NCI-H1436 (cell line): Measurements from ENCODE around the gene OGDH.
"Not testable (repeated sequence)": the region's sequence is repeated elsewhere in the genome, so short reads cannot be mapped to it uniquely, and the experiment has no call there.

Experiments used
- DNase-seq: peaks from one replicate; lab custom pipeline; 2025; lab: John Stamatoyannopoulos, UW

OGDH gene

DNA sequence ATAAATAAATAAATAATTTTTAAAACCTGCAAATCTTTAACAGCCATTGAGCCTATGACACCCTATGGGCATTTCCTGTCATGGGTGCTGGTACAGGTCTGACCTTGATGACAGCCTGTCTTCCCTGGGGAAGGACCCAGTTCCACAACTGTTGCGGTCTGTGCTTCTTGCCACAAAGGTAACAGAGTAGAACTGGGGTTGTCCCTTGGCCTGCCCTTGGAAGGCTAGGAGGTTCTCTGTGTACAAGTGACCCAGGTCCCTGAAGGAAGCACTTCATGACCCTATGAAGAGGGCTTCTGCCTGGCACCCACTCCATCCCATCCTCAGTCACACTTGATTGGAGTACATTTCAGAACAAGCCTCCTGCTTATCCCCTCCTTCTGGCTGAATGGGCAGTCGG is 66.9 kb downstream of the OGDH start:
- no peak for DNase-seq

DNA sequence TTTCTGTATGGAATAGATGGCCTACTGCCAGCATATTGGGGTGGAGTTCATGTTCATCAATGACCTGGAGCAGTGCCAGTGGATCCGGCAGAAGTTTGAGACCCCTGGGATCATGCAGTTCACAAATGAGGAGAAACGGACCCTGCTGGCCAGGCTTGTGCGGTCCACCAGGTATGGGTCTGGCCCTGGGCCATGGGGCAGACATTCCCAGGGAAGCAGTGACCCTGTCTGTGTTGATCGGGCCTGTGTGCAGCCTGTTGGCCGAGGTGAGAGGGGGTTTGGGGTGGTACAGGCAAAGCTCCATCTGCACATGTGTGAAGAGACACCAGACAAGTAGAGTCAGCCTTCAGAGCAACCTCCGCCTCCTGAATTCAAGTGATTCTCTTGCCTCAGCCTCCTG is 67.3 kb downstream of the OGDH start:
- no peak for DNase-seq

DNA sequence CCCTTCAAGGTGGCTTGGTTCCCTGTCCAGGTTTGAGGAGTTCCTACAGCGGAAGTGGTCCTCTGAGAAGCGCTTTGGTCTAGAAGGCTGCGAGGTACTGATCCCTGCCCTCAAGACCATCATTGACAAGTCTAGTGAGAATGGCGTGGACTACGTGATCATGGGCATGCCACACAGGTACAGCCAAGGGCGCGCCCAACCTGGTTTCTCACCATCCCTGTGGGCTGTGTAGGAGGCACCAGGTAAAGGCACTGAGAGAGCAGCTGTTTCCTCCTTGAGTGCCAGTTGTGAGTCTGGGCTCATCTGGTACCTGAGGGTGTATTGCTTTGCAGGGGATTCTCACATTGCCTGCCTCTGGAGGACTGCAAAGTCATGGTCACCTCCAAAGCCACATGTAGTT is 68.0 kb downstream of the OGDH start:
- no peak for DNase-seq

DNA sequence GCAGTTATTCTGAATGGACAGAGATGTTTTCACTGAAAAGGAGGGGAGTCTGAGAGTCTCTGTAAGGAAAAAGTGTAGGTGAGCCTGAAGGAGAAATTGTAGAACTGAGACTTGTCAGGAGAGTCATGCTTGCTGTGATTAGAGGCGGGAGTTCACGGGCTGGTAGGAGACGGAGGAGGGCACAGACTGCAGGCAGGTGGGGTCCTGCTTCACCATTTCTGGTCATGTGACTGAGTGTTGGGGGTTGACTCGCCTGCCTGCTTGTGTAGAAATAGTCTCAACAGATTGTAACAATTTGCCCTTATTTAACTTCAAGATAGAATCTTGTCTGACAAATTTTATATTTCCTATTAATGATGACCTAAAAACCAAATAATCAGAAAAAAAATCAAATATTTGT is 70.3 kb downstream of the OGDH start:
- no peak for DNase-seq

DNA sequence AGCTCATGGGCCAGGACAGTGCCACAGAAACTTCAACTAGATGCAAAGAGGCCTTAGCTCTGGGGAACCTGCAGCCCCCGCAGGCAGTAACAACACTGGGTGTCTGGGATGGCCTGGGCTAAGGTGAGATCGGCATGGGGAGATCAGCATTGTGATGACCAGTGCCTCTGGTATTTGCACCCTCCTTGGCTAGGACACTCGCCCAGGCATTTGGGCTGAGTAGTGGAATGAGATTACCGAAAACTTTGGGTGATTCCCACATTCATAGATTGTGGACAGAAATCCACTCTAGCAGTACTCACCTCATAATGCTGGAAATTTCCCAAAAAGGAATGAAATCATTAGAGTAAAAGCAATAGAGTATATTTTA is 71.7 kb downstream of the OGDH start:
- no peak for DNase-seq

DNA sequence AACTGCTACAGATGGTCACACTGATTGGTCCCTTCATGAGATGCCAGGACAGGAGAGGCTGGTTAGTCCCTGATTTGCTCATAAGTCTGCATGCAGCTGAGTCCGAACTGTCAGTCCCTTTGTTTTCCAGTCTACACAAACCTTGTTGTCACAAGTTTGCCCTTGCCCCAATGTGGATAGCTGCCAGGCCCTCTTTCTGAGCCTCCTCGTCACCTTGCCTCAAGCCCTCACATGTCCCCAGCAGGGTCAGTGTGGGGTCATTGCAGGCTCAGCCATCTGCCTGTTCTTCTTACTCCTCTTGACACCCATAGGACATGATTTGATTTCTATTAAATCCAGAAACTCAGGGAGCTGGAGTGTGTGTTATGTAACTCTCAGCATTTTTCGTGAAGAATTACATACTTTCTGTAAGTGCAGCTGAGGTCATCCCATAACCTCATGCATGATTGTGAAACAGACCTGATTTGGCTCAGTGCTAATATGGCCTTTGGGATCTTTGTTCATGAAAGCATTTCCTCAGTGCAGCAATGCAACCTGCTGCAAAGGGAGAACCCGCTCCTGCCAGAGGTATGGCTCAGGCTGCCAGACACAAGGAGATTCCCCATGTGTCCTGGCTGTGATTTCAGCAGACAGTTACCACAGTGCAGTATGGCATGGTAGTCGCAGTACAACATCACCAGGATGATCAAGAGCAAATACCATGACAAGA is 72.2 kb downstream of the OGDH start:
- no peak for DNase-seq

DNA sequence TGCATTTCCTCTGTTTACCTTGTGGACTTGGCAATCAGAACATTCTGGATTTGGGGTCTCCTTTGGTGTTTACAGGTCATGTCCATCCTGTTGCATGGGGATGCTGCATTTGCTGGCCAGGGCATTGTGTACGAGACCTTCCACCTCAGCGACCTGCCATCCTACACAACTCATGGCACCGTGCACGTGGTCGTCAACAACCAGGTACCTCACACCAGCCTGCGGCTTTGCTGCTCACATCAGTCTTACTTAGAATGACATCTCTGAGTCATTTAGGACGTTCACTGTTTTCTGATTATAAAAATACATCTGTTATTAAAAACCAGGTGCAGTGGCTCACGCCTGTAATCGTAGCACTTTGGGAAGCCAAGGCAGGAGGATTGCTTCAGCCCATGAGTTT is 75.2 kb downstream of the OGDH start:
- DNase-seq, result no peak

DNA sequence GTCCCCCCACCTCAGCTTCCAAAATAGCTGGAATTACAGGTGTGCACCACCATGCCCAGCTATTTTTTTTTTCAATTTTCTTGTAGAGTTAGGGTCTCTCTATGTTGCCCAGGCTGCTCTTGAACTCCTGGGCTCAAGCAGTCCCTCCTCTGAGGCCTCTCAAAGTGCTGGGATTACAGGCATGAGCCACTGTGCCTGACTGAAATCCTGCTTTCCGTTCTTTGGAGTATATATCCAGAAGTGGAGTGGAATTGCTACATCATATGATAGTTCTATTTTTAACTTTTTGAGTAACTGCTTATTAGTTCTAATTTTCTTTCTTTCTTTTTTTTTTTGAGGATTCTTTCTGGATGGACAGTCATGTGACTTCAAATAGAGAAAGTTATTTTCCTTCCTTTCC is 79.3 kb downstream of the OGDH start:
- DNase-seq, result no peak

DNA sequence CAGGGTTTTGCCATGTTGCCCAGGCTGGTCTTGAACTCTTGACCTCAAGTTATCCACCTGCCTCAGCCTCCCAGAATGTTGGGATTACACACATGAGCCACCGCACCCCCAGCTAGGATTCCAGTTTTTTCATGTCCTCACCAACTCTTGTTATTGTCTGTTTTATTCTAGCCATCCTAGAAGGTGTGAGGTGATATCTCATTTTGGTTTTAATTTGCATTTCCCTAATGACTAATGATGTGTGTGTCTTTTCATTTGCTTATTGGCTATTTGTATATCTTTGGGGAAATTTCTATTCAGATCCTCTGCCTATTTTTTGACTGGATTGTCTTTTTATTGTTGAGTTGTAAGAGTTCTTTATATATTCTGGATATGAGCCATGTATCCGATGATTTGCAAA is 83.0 kb downstream of the OGDH start:
- DNase-seq, result no peak

DNA sequence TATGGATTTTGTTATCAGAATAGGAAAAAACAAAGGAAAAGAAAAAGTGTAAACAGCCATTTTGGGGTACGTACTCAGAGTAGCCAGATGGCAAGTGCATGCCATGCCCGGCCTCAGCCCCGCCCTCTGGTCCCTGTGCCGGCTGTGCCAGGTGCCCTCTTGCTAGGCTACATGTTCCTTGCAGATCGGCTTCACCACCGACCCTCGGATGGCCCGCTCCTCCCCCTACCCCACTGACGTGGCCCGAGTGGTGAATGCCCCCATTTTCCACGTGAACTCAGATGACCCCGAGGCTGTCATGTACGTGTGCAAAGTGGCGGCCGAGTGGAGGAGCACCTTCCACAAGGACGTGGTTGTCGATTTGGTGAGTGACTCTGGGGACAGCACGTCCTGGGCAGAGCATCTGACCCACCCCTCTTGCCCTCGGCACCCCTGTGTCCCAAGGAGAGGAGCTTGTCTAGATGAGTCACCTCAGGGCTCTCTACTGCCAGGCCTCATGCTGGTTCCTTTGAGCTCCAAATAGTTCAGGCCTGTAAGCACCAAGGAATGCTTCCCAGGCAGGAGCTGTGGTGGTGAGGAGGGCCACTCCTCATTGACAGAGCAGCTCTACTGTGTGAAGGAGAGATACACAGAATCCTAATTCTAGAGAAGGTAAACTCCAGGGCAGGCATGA is 87.3 kb downstream of the OGDH start:
- DNase-seq, result no peak

DNA sequence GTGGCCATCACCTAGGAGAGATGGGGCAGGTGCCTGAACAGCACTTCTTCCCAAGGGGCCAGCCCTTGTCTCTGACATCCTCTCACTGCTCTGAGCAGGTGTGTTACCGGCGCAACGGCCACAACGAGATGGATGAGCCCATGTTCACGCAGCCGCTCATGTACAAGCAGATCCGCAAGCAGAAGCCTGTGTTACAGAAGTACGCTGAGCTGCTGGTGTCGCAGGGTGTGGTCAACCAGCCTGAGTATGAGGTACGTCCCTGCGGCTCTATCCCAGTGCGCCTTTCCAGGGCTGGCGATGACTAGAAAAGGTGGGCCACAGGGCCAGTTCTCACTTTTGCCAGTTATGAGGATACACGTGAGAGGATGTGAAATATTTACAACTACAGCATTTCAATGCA is 87.9 kb downstream of the OGDH start:
- no peak for DNase-seq

DNA sequence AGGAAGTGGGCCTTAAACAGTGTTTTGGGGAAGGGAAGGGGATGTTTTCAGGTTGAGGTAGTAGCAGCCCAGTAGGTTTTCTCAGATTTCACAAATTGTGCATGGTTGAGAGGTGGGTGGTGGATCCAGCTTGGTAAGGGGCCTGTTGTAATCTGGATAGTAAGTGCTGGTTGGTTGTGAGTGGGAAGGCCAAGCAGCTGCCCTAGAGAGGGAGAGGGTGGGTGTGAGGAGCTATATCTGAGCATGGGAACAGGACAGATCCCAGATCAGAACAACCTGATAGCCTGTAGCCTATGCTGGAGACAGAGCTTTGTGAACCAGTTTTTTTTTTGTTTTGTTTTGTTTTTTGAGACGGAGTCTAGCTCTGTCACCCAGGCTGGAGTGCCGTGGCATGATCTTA is 88.3 kb downstream of the OGDH start:
- no peak for DNase-seq

DNA sequence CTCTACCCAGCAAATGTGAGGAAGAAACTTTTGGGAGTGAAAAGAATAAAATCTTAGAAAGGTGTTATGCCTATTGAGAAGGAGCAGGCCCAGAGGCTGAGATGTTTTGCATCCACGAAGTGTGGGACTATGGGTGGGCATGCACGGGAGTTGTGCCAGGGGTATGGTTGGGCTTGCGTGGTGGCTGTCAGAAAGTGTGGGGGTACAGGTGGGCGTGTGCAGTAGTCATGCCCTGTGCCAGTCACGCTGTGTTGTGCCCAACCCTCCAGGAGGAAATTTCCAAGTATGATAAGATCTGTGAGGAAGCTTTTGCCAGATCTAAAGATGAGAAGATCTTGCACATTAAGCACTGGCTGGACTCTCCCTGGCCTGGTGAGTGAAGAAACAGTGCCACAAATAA is 89.3 kb downstream of the OGDH start:
- no peak for DNase-seq

DNA sequence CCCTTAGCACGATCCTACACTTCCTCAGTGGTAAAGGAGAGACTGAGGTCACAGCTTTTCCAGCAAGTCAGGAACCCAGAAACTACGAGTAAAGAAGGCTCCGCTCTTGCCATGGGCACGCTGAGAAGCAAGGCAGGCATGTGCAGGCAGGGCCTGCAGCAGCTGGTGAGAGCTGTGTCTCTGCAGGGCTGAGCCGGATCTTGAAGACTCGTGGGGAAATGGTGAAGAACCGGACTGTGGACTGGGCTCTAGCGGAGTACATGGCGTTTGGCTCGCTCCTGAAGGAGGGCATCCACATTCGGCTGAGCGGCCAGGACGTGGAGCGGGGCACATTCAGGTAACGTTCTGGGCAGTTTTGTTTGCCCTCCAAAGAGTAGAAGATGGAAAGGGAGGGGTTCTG is 90.3 kb downstream of the OGDH start:
- DNase-seq, result no peak

DNA sequence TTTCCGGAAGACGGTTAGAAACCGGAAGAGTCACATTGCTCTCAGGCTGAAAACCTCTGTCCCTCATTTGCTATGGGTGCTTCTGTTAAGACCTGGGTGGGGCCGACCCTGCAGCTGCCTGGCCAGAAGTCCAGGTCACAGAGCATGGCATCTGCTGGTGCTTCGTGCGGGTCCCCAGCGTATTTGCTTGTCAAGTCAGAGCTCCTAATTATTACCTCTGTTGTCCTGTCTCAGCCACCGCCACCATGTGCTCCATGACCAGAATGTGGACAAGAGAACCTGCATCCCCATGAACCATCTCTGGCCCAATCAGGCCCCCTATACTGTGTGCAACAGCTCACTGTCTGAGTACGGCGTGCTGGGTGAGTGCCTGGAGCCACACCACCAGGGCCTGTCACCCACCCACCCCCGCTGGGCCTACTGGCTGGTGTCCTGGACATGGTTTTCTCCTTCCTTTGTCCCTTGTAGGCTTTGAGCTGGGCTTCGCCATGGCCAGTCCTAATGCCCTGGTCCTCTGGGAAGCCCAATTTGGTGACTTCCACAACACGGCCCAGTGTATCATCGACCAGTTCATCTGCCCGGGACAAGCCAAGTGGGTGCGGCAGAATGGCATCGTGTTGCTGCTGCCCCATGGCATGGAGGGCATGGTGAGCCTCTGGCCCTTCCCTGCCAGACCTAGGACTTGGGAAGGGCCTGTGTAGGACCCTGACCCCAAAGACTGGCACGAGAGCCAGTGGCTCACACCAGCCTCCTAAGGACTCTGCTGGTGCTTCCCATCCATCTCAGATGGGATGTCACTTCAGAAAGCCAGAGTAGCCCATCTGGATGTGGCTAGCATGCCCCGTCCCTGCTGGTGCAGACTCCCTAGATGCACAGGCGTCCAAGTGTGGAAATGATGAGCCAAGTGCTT is 91.0 kb downstream of the OGDH start:
- no peak for DNase-seq

DNA sequence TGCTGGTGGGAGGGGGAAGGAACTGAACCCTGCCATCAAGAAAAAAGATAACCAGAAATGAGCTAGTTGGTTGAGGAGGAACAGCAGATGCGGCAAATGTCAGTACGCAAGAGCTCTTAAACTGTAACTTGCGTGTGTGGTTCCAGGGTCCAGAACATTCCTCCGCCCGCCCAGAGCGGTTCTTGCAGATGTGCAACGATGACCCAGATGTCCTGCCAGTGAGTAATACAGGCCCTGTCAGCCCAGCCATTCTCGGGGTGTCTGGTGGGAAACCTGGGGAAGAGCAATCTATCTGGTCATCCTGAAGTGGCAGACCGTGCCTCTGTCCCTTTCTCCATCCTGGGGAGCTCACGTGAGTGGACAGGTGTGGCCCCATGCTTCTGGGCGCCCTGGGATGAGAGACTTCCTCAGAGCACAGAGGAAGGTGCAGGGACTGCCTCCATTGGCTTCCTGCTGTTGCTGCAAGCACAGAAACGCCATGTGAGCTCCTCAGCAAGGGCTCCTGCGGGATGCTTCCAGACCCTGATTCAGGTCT is 91.7 kb downstream of the OGDH start:
- no peak for DNase-seq

DNA sequence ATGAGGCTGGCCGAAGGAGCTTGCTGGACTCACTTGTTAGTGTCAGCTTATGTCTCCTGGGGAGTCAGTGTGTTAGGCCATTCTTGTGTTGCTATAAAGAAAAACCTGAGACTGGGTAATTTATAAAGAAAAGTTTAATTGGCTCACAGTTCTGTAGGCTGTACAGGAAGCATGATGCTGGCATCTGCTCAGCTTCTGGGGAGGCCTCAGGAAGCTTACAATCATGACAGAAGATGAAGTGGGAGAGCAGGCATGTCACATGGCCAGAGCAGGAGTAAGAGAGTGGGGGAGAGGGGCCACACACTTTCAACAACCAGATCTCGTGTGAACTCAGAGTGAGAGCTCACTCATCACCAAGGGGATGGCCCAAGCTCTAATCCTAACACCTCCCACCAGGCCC is 93.2 kb downstream of the OGDH start:
- not testable (repeated sequence) for DNase-seq

DNA sequence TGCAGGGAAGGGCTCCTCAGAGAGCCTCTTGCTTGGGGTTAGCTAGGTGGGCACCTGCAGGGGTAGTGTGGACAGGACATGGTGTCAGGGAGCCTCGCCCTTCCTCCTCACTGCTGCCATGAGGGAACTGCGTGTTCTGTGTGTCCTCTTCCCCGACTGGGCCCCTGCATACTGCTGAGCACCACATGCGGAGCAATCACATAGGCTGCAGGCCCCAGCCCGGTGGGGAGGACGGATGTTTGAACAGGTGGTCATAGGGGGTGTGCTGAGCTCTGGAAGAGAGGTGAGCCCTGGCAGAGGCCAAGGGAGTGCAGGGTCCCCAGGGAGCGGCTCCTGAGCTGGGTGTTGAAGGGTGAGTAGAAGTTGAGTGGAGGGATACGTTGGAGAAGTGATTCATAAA is 93.9 kb downstream of the OGDH start:
- no peak for DNase-seq

DNA sequence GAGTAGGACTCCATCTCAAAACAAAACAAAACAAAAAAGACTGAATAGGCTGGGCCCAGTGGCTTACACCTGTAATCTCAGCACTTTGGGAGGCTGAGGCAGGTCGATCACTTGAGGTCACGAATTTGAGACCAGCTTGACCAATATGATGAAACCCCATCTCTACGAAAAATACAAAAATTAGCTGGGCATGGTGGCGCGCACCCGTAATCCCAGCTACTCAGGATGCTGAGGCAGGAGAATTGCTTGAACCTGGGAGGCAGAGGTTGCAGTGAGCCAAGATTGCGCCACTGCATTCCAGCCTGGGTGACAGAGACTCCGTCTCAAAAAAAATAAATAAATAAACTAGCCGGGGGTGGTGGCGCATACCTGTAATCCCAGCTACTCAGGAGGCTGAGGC is 97.0 kb downstream of the OGDH start:
- not testable (repeated sequence) for DNase-seq

DNA sequence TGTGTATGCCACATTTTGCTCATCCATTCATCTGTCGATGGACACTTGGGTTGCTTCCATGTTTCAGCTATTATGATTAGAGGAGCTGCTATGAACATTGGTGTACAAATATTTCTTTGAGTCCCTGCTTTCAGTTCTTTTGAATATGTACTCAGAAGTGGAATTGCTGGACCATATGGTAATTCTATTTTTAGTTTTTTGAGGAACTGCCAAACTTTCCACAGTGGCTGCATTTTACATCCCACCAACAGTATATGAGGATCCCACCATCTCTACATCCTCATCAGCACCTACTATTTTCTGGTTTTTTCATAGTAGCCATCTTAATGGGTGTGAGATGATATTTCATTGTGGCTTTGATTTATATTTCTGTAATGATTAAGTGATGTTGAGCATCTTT is 97.5 kb downstream of the OGDH start:
- DNase-seq, result no peak

DNA sequence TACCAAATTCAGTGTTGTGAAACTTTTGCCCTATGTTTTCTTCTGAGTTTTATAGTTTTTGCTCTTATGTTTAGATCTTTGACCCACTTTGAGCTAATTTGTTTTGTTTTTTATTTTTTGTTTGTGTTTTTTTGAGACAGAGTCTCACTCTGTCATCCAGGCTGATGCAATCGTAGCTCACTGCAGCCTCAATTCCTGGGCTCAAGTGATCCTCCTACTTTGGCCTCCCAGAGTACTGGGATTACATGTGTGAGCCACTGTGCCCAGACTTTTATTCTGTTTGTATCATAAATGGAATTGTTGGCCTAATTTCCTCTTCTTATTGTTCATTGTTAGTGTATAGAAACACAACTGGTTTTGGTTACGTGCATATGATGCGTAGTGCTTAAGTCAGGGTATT is 99.0 kb downstream of the OGDH start:
- DNase-seq, result no peak

DNA sequence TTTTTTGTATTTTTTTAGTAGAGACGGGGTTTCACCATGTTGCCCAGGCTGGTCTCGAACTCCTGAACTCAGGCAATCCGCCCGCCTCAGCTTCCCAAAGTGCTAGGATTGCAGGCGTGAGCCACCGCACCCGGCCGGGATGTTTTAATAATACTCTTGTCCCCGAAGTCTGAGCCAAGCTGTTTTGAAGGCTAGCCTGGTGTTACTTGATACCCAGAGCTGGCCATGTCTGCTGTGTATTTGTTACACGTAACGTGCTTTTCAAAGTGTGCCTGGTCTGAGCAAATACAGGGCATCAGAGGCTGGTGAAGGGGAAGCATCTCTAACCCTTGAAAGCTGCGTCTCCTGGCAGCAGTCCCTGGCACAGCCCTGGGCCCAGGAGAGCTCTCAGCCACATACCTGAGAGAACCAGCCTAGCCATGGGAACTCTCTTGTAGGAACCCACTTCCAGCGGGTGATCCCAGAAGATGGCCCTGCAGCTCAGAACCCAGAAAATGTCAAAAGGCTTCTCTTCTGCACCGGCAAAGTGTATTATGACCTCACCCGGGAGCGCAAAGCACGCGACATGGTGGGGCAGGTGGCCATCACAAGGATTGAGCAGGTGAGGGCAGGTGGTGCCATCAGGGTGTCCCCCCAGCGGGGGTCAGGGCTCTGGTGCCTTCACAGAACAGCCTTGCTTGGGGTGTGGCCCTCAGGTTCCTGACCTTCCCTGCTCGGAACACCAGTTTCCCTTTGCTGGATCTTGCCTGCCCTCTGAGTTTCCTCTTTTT is 100.5 kb downstream of the OGDH start:
- DNase-seq, result no peak
